ENCODE data around the gene JAM3. TPM values are rescaled to one million over a fixed set of nuclear protein-coding genes. Genes with fewer than 3 reads are reported as not detected.

Gene JAM3
- 83.6 and 118 TPM in 2 replicates for total RNA-seq

GRCh38 chr11:134068829-134069425 lies at the start of gene JAM3:
TSS of gene JAM3 (plus strand) at chr11:134069072. CDS start at chr11:134069084, 12 bp downstream.

Other genes with a start within 250 kb of the JAM3 start
- gene SPATA19, start 223.6 kb upstream of the JAM3 start, total RNA-seq: not detected in 2 replicates
- gene IGSF9B, start 112.1 kb upstream of the JAM3 start, total RNA-seq: under 0.01 TPM in 2 replicates
- 8.7 and 37.0 TPM in 2 replicates for gene NCAPD3, start 154.9 kb downstream of the JAM3 start, total RNA-seq
- 27.3 and 32.2 TPM in 2 replicates for gene VPS26B, start 155.6 kb downstream of the JAM3 start, total RNA-seq
- 63.3 and 74.7 TPM in 2 replicates for gene THYN1, start 184.3 kb downstream of the JAM3 start, total RNA-seq
- 14.2 and 14.7 TPM in 2 replicates for gene ACAD8, start 184.5 kb downstream of the JAM3 start, total RNA-seq
- gene GLB1L3, start 207.3 kb downstream of the JAM3 start, total RNA-seq: not detected in 2 replicates

Data from regular cardiac myocyte (primary cell).